Keratinocyte (primary cell): ENCODE results near the gene ALDOB. TPM values are rescaled to one million over a fixed set of nuclear protein-coding genes. Genes with fewer than 3 reads are reported as not detected.

Experiments
- DNase-seq: peaks from one replicate; pipeline ENCODE4 v3.0.0-alpha.2; 2011; ENCODE audit warnings: low read depth, missing footprints, low spot score
- FAIRE-seq: peaks from 2 replicates; lab custom pipeline; 2011; peaks lifted over from hg19 to GRCh38; lab: Jason Lieb, UNC
- H2AFZ ChIP-seq: 2 replicates; pipeline ENCODE4 v1.6.0; 2012; ENCODE audit warnings: low read length, control low read depth, inconsistent platforms; ENCODE audit not compliant: control insufficient read depth
- H3K27ac ChIP-seq: 2 replicates; pipeline ENCODE4 v1.5.1; 2011; ENCODE audit warnings: low read length; ENCODE audit not compliant: control insufficient read depth, insufficient read depth
- H3K27me3 ChIP-seq: 3 replicates; pipeline ENCODE4 v1.6.0; 2011; ENCODE audit warnings: low read length; ENCODE audit not compliant: control insufficient read depth, insufficient read depth; ENCODE audit errors: extremely low read depth
- H3K36me3 ChIP-seq, 2 experiments: 2 replicates in 1 of 2; 3 replicates in 1 of 2; pipeline ENCODE4 v1.5.1; 2011; ENCODE audit warnings: low read length in 2 of 2, mild to moderate bottlenecking in 1 of 2; ENCODE audit not compliant: control insufficient read depth in 2 of 2, insufficient read depth in 2 of 2; ENCODE audit errors: extremely low read depth in 1 of 2
- H3K4me1 ChIP-seq: 3 replicates; pipeline ENCODE4 v1.5.1; 2011; ENCODE audit warnings: low read length; ENCODE audit not compliant: control insufficient read depth, insufficient read depth; ENCODE audit errors: extremely low read depth
- H3K4me2 ChIP-seq: 3 replicates; pipeline ENCODE4 v1.6.0; 2011; ENCODE audit warnings: low read depth, low read length; ENCODE audit not compliant: control insufficient read depth, insufficient read depth; ENCODE audit errors: extremely low read depth
- H3K4me3 ChIP-seq, 3 experiments: fragments of 200-600 bp in 1 of 3; sonication (generic) in 1 of 3; 2 replicates in 2 of 3; 3 replicates in 1 of 3; pipeline ENCODE4 v1.5.1; 2011 to 2016; ENCODE audit warnings: low read length in 3 of 3, mild to moderate bottlenecking in 3 of 3, control low read depth in 2 of 3, inconsistent platforms in 1 of 3, low read depth in 1 of 3, mixed read lengths in 1 of 3, mixed run types in 1 of 3, moderate library complexity in 1 of 3; ENCODE audit not compliant: control insufficient read depth in 2 of 3, insufficient read depth in 2 of 3; ENCODE audit errors: extremely low read depth in 1 of 3
- H3K79me2 ChIP-seq: 2 replicates; pipeline ENCODE4 v1.6.0; 2012; ENCODE audit warnings: low read length; ENCODE audit not compliant: control insufficient read depth, insufficient read depth
- H3K9ac ChIP-seq: 3 replicates; pipeline ENCODE4 v1.6.0; 2011; ENCODE audit warnings: low read length; ENCODE audit not compliant: control insufficient read depth, insufficient read depth; ENCODE audit errors: extremely low read depth
- H3K9me1 ChIP-seq: 3 replicates; pipeline ENCODE4 v1.6.0; 2011; ENCODE audit warnings: low read length; ENCODE audit not compliant: control insufficient read depth, insufficient read depth; ENCODE audit errors: extremely low read depth
- H3K9me3 ChIP-seq: 2 replicates; pipeline ENCODE4 v1.5.1; 2012; ENCODE audit warnings: low read depth, low read length; ENCODE audit not compliant: control insufficient read depth
- H4K20me1 ChIP-seq: 3 replicates; pipeline ENCODE4 v1.6.0; 2011; ENCODE audit warnings: low read length; ENCODE audit not compliant: control insufficient read depth, insufficient read depth; ENCODE audit errors: extremely low read depth
- CTCF ChIP-seq, 3 experiments: IDR thresholded peaks in 1 of 3; conservative IDR thresholded peaks in 1 of 3; optimal IDR thresholded peaks in 1 of 3; 2 replicates in 2 of 3; 3 replicates in 1 of 3; pipeline versions ENCODE3 to v1.5.1; 2011; ENCODE audit warnings: low read length in 3 of 3, mild to moderate bottlenecking in 3 of 3, moderate library complexity in 2 of 3, control low read depth in 1 of 3, inconsistent platforms in 1 of 3; ENCODE audit not compliant: insufficient read depth in 2 of 3; ENCODE audit errors: extremely low read depth in 1 of 3
- EZH2 ChIP-seq: IDR thresholded peaks from one replicate; pipeline ENCODE4 v1.6.1; 2012; ENCODE audit warnings: inconsistent platforms, mild to moderate bottlenecking, low read length, moderate library complexity
- dilution Hi-C: fragments of 300-500 bp; cut with MboI; formaldehyde crosslinking; loops from one replicate; pipeline ENCODE4 v1.7.0; 2020; ENCODE audit warnings: low sequenced_read_pairs; ENCODE audit not compliant: extremely low pct_ligation_motif_present
- polyA plus RNA-seq, 5 experiments: library from polyadenylated mRNA; depleted of rRNA in 3 of 5; stranded (reverse) in 3 of 5; stranded (forward) in 1 of 5; unstranded in 1 of 5; fragments of >200 nt; gene quantifications; 1 replicate in 1 of 5; 2 replicates in 3 of 5; 3 replicates in 1 of 5; pipeline versions ENCODE4 v1.2.1 to v1.2.3, GENCODE V29; 2011 to 2012; ENCODE audit warnings: missing spikeins in 2 of 5, low read depth in 1 of 5, low replicate concordance in 1 of 5

Gene ALDOB
- polyA plus RNA-seq, 1 donor (not counting 4 experiments of a cell fraction or from before 2014, with no cell fraction given): not detected

- H3K9ac ChIP-seq: no peak overlapping the region
- peaks cover 18% of the 10 kb centered on the region for H3K4me1 ChIP-seq
- no peak for TF ChIP-seq EZH2
- TF ChIP-seq CTCF (optimal IDR thresholded peaks at IDR 0.05 in 1 of 3, IDR thresholded peaks at IDR 0.05 in 1 of 3, conservative IDR thresholded peaks at IDR 0.05 in 1 of 3; ENCODE audit: extremely low read depth in 1 of 3, insufficient read depth in 2 of 3, low read length in 3 of 3): no peak
- no peak overlapping the region for H3K27ac ChIP-seq
- no peaks in the 10 kb centered on the region for H3K9me3 ChIP-seq
- DNase-seq (no peak), FAIRE-seq (no peak)
- no peaks in the 10 kb centered on the region for H3K79me2 ChIP-seq
- H4K20me1 ChIP-seq: no peaks in the 10 kb centered on the region
- H3K4me2 ChIP-seq: no peak overlapping the region
- no peak overlapping the region for H2AFZ ChIP-seq
- H3K36me3 ChIP-seq: no peaks in the 10 kb centered on the region
- H3K9me1 ChIP-seq: no peaks in the 10 kb centered on the region
- H3K27me3 ChIP-seq: no peaks in the 10 kb centered on the region
- no peak overlapping the region for H3K4me3 ChIP-seq
- dilution Hi-C loops: no loop called here
Observed at GRCh38 chr9:101462558-101462957, 27.0 kb upstream of the ALDOB start.

- Histone ChIP-seq H3K79me2 (no peaks in the 10 kb centered on the region), H3K4me1 (peaks cover 14% of the 10 kb centered on the region), H4K20me1 (no peaks in the 10 kb centered on the region), H3K27me3 (no peaks in the 10 kb centered on the region), H3K4me3 (no peak overlapping the region), H3K36me3 (no peaks in the 10 kb centered on the region), H3K27ac (no peak overlapping the region), H3K9me3 (no peaks in the 10 kb centered on the region), H3K4me2 (no peak overlapping the region), H2AFZ (no peak overlapping the region), H3K9ac (no peak overlapping the region), H3K9me1 (no peaks in the 10 kb centered on the region)
- DNase-seq: no peak
- dilution Hi-C loops: no loop called here
- TF ChIP-seq CTCF (optimal IDR thresholded peaks at IDR 0.05 in 1 of 3, IDR thresholded peaks at IDR 0.05 in 1 of 3, conservative IDR thresholded peaks at IDR 0.05 in 1 of 3; ENCODE audit: extremely low read depth in 1 of 3, insufficient read depth in 2 of 3, low read length in 3 of 3): no peak
- TF ChIP-seq EZH2: no peak
- FAIRE-seq: no peak
Observed at GRCh38 chr9:101460965-101461364, 25.4 kb upstream of the ALDOB start.
